Panc1 (cell line): ENCODE measurements around the gene TSSK3.

Experiments used
- CTCF ChIP-seq: fragments of 450-650 bp; IDR thresholded peaks from 2 replicates; pipeline ENCODE4 v1.5.1; 2017; ENCODE audit warnings: mild to moderate bottlenecking
- POLR2AphosphoS5 ChIP-seq: IDR thresholded peaks from 2 replicates; pipeline ENCODE4 v1.6.1; 2012; ENCODE audit warnings: mild to moderate bottlenecking, low read depth, low read length, moderate library complexity
- REST ChIP-seq, 2 experiments: IDR thresholded peaks; 2 replicates each; pipeline ENCODE4 v1.6.1; 2011 to 2012; ENCODE audit warnings: low read depth in 2 of 2, control low read depth in 1 of 2, low read length in 1 of 2, mild to moderate bottlenecking in 1 of 2, moderate library complexity in 1 of 2; ENCODE audit not compliant: insufficient read depth in 1 of 2
- SIN3A ChIP-seq: IDR thresholded peaks from 2 replicates; pipeline ENCODE4 v1.6.1; 2012; ENCODE audit warnings: low read depth, mild to moderate bottlenecking, low read length, moderate library complexity, borderline replicate concordance; ENCODE audit not compliant: insufficient read depth

GRCh38 chr1:32335535-32335789 lies 26.9 kb upstream of the TSSK3 start:
- TF ChIP-seq POLR2AphosphoS5 (no peak), CTCF (no peak), REST (IDR thresholded peaks at IDR 0.05; ENCODE audit: insufficient read depth in 1 of 2, low read depth in 2 of 2, low read length in 1 of 2) (no peak), SIN3A (no peak)
